Measurements from ENCODE around the gene ZNRF2. TPM values are rescaled to one million over a fixed set of nuclear protein-coding genes. Genes with fewer than 3 reads are reported as not detected.

Gene ZNRF2
- total RNA-seq, 1 donor = 5.8 TPM

GRCh38 chr7:30351724-30352123 is 67.3 kb downstream of the ZNRF2 start:
- H3K4me3 ChIP-seq (ENCODE audit: low read depth, low read length) = no peak overlapping the region
- TF ChIP-seq CTCF (IDR thresholded peaks at IDR 0.05; ENCODE audit: insufficient read depth, low read length) = no peak
- no peak for DNase-seq (ENCODE audit: low read depth)

GRCh38 chr7:30352169-30352568 is 67.8 kb downstream of the ZNRF2 start:
- no peak overlapping the region for H3K4me3 ChIP-seq (ENCODE audit: low read depth, low read length)
- no peak for TF ChIP-seq CTCF (IDR thresholded peaks at IDR 0.05; ENCODE audit: insufficient read depth, low read length)
- DNase-seq (ENCODE audit: low read depth) = no peak

- DNase-seq (ENCODE audit: low read depth) = no peak
- no peak overlapping the region for H3K4me3 ChIP-seq (ENCODE audit: low read depth, low read length)
- no peak for TF ChIP-seq CTCF (IDR thresholded peaks at IDR 0.05; ENCODE audit: insufficient read depth, low read length)
Measured at GRCh38 chr7:30353532-30353931, 69.1 kb downstream of the ZNRF2 start.

GRCh38 chr7:30353932-30354607 is 69.7 kb downstream of the ZNRF2 start:
- TF ChIP-seq CTCF (IDR thresholded peaks at IDR 0.05; ENCODE audit: insufficient read depth, low read length) = no peak
- no peak for DNase-seq (ENCODE audit: low read depth)
- H3K4me3 ChIP-seq (ENCODE audit: low read depth, low read length) = no peak overlapping the region

- no peak for TF ChIP-seq CTCF (IDR thresholded peaks at IDR 0.05; ENCODE audit: insufficient read depth, low read length)
- H3K4me3 ChIP-seq (ENCODE audit: low read depth, low read length) = no peak overlapping the region
- no peak for DNase-seq (ENCODE audit: low read depth)
Measured at GRCh38 chr7:30354791-30355190, 70.4 kb downstream of the ZNRF2 start.

- no peak for DNase-seq (ENCODE audit: low read depth)
- no peak for TF ChIP-seq CTCF (IDR thresholded peaks at IDR 0.05; ENCODE audit: insufficient read depth, low read length)
- no peak overlapping the region for H3K4me3 ChIP-seq (ENCODE audit: low read depth, low read length)
Measured at GRCh38 chr7:30359957-30360356, 75.6 kb downstream of the ZNRF2 start.

Measured in fibroblast of the aortic adventitia (primary cell).